Neutrophil (primary cell): ENCODE data around the gene TEAD1.

ENCODE experiments used
- H3K27ac ChIP-seq: fragments of 200-600 bp; sonication (generic); 2 replicates; pipeline ENCODE4 v1.5.1; 2016; ENCODE audit warnings: mild to moderate bottlenecking, moderate library complexity
- H3K27me3 ChIP-seq: fragments of 200-600 bp; sonication (generic); 2 replicates; pipeline ENCODE4 v1.6.0; 2016; ENCODE audit warnings: mild to moderate bottlenecking
- H3K36me3 ChIP-seq: fragments of 200-600 bp; sonication (generic); 2 replicates; pipeline ENCODE4 v1.5.1; 2017
- H3K4me1 ChIP-seq, 2 experiments: fragments of 200-600 bp in 1 of 2; sonication (generic) in 1 of 2; 1 replicate in 1 of 2; 2 replicates in 1 of 2; pipeline versions ENCODE4 v1.5.1 to v1.6.1; 2013 to 2016; ENCODE audit warnings: low read depth in 1 of 2, low read length in 1 of 2, mild to moderate bottlenecking in 1 of 2, moderate library complexity in 1 of 2; ENCODE audit not compliant: control insufficient read depth in 1 of 2, insufficient read depth in 1 of 2
- H3K4me3 ChIP-seq, 2 experiments: fragments of 200-600 bp in 1 of 2; sonication (generic) in 1 of 2; 1 replicate in 1 of 2; 2 replicates in 1 of 2; pipeline ENCODE4 v1.5.1; 2013 to 2016; ENCODE audit warnings: low read depth in 1 of 2, low read length in 1 of 2, mild to moderate bottlenecking in 1 of 2, moderate library complexity in 1 of 2
- H3K9me3 ChIP-seq: fragments of 200-600 bp; sonication (generic); 2 replicates; pipeline ENCODE4 v1.5.1; 2016
- CTCF ChIP-seq: fragments of 200-600 bp; sonication (generic); IDR thresholded peaks from 2 replicates; pipeline ENCODE4 v1.5.1; 2016; ENCODE audit warnings: antibody characterized with exemption

TEAD1 gene

GRCh38 chr11:12717851-12718291 is 43.6 kb downstream of the TEAD1 start:
- Histone ChIP-seq H3K4me3 (no peak overlapping the region), H3K4me1 (no peaks in the 10 kb centered on the region), H3K27me3 (peaks cover 63% of the 10 kb centered on the region), H3K9me3 (no peaks in the 10 kb centered on the region), H3K36me3 (no peaks in the 10 kb centered on the region), H3K27ac (no peak overlapping the region)
- TF ChIP-seq CTCF = no peak

GRCh38 chr11:12719221-12719620 is 45.0 kb downstream of the TEAD1 start:
- H3K27ac ChIP-seq = no peak overlapping the region
- no peak for TF ChIP-seq CTCF
- H3K9me3 ChIP-seq = no peaks in the 10 kb centered on the region
- H3K27me3 ChIP-seq = peaks cover 70% of the 10 kb centered on the region
- H3K4me1 ChIP-seq = no peaks in the 10 kb centered on the region
- no peak overlapping the region for H3K4me3 ChIP-seq
- H3K36me3 ChIP-seq = no peaks in the 10 kb centered on the region

GRCh38 chr11:12721816-12722604 is 47.8 kb downstream of the TEAD1 start:
- Histone ChIP-seq H3K36me3 (no peaks in the 10 kb centered on the region), H3K27ac (no peak overlapping the region), H3K27me3 (peaks cover 57% of the 10 kb centered on the region), H3K9me3 (no peaks in the 10 kb centered on the region), H3K4me1 (no peaks in the 10 kb centered on the region), H3K4me3 (no peak overlapping the region)
- no peak for TF ChIP-seq CTCF

- TF ChIP-seq CTCF = no peak
- H3K36me3 ChIP-seq = no peaks in the 10 kb centered on the region
- peaks cover 46% of the 10 kb centered on the region for H3K27me3 ChIP-seq
- no peak overlapping the region for H3K4me3 ChIP-seq
- H3K4me1 ChIP-seq = no peaks in the 10 kb centered on the region
- H3K9me3 ChIP-seq = no peaks in the 10 kb centered on the region
- H3K27ac ChIP-seq = no peak overlapping the region
Observed at GRCh38 chr11:12723421-12724300, 49.4 kb downstream of the TEAD1 start.

- no peaks in the 10 kb centered on the region for H3K36me3 ChIP-seq
- no peaks in the 10 kb centered on the region for H3K4me1 ChIP-seq
- H3K4me3 ChIP-seq = no peak overlapping the region
- H3K27me3 ChIP-seq = peaks cover 41% of the 10 kb centered on the region
- TF ChIP-seq CTCF = no peak
- no peak overlapping the region for H3K27ac ChIP-seq
- H3K9me3 ChIP-seq = no peaks in the 10 kb centered on the region
Observed at GRCh38 chr11:12724301-12725054, 50.3 kb downstream of the TEAD1 start.
